WTC11 (cell line): ENCODE results near the gene RETSAT. TPM values are rescaled to one million over a fixed set of nuclear protein-coding genes. Genes with fewer than 3 reads are reported as not detected.
"Not testable (repeated sequence)": the region's sequence is repeated elsewhere in the genome, so short reads cannot be mapped to it uniquely, and the experiment has no call there.

Experiments
- ATAC-seq: fragments of 200-7000 bp; cut with Tn5 transposase; 2 replicates; pipeline ENCODE4 v1.10.0; 2021; ENCODE audit warnings: mild to moderate bottlenecking, moderate library complexity
- CTCF ChIA-PET: fragments of 300-600 bp; sonication (Branson Sonifier 250); formaldehyde crosslinking; loops from one replicate; lab custom pipeline; 2021; ENCODE audit warnings: antibody characterized with exemption; lab: Charles Lee
- POLR2A ChIA-PET: fragments of 350-600 bp; sonication (Branson Sonifier 250); formaldehyde crosslinking; loops from one replicate; lab custom pipeline; 2021; ENCODE audit warnings: antibody characterized with exemption; lab: Charles Lee
- DNase-seq: peaks from one replicate; pipeline ENCODE4 v3.0.0; 2021; ENCODE audit warnings: low spot score
- H3K27ac Mint-ChIP-seq: 2 replicates; pipeline ENCODE4 v1.8.0; 2021; ENCODE audit warnings: mixed read lengths
- H3K27me3 Mint-ChIP-seq: 2 replicates; pipeline ENCODE4 v1.8.0; 2021; ENCODE audit warnings: low read depth, mild to moderate bottlenecking, moderate library complexity, mixed read lengths
- H3K36me3 Mint-ChIP-seq: 2 replicates; pipeline ENCODE4 v1.8.0; 2021; ENCODE audit warnings: mixed read lengths
- H3K4me1 Mint-ChIP-seq: 2 replicates; pipeline ENCODE4 v1.8.0; 2022; ENCODE audit warnings: mixed read lengths
- H3K4me3 Mint-ChIP-seq: 2 replicates; pipeline ENCODE4 v1.8.0; 2021; ENCODE audit warnings: mild to moderate bottlenecking, moderate library complexity, mixed read lengths
- H3K9me3 Mint-ChIP-seq: 2 replicates; pipeline ENCODE4 v1.8.0; 2021; ENCODE audit warnings: mixed read lengths
- ATF1 ChIP-seq: sonication (generic); formaldehyde crosslinking; IDR thresholded peaks from 2 replicates; pipeline ENCODE4 v1.8.1; 2023; ENCODE audit warnings: mild to moderate bottlenecking, moderate library complexity, missing genetic modification reagents
- CBFB ChIP-seq: sonication (generic); formaldehyde crosslinking; IDR thresholded peaks from 2 replicates; pipeline ENCODE4 v1.8.1; 2022; ENCODE audit warnings: mild to moderate bottlenecking, low read depth, missing genetic modification reagents
- CREM ChIP-seq: sonication (generic); formaldehyde crosslinking; IDR thresholded peaks from 2 replicates; pipeline ENCODE4 v1.8.1; 2022; ENCODE audit warnings: mild to moderate bottlenecking, missing genetic modification reagents, moderate library complexity
- EMX1 ChIP-seq: fragments of 250-450 bp; sonication (Bioruptor Pico); IDR thresholded peaks from 2 replicates; pipeline ENCODE4 v1.8.0; 2021; ENCODE audit warnings: mild to moderate bottlenecking
- ESRRA ChIP-seq: sonication (generic); formaldehyde crosslinking; IDR thresholded peaks from 2 replicates; pipeline ENCODE4 v1.8.1; 2022; ENCODE audit warnings: mild to moderate bottlenecking, missing genetic modification reagents, borderline replicate concordance
- GTF2I ChIP-seq: fragments of 250-450 bp; sonication (Bioruptor Pico); conservative IDR thresholded peaks from 2 replicates; pipeline ENCODE4 v1.4.0; 2021; ENCODE audit warnings: mild to moderate bottlenecking
- MXD4 ChIP-seq: fragments of 250-450 bp; sonication (Bioruptor Pico); IDR thresholded peaks from 2 replicates; pipeline ENCODE4 v1.8.0; 2021; ENCODE audit warnings: mild to moderate bottlenecking, moderate library complexity, borderline replicate concordance
- NFATC4 ChIP-seq: fragments of 250-450 bp; sonication (Bioruptor Pico); IDR thresholded peaks from 2 replicates; pipeline ENCODE4 v1.9.0; 2021; ENCODE audit warnings: mild to moderate bottlenecking
- NFYB ChIP-seq: sonication (generic); formaldehyde crosslinking; conservative IDR thresholded peaks from 2 replicates; pipeline ENCODE4 v1.8.0; 2022; ENCODE audit warnings: low read depth, missing genetic modification reagents
- NR3C1 ChIP-seq: sonication (generic); formaldehyde crosslinking; conservative IDR thresholded peaks from 2 replicates; pipeline ENCODE4 v1.8.1; 2023; ENCODE audit warnings: low read depth, mild to moderate bottlenecking, missing genetic modification reagents
- OVOL2 ChIP-seq: fragments of 250-450 bp; sonication (Bioruptor Pico); IDR thresholded peaks from 2 replicates; pipeline ENCODE4 v1.9.0; 2021; ENCODE audit warnings: mild to moderate bottlenecking, borderline replicate concordance
- SMAD3 ChIP-seq: sonication (generic); formaldehyde crosslinking; IDR thresholded peaks from 2 replicates; pipeline ENCODE4 v1.8.0; 2022; ENCODE audit warnings: missing genetic modification reagents, mild to moderate bottlenecking, borderline replicate concordance
- TEAD4 ChIP-seq: sonication (generic); formaldehyde crosslinking; IDR thresholded peaks from 2 replicates; pipeline ENCODE4 v1.8.0; 2022; ENCODE audit warnings: mild to moderate bottlenecking, missing genetic modification reagents
- ZNF232 ChIP-seq: sonication (generic); formaldehyde crosslinking; IDR thresholded peaks from 2 replicates; pipeline ENCODE4 v1.8.0; 2022; ENCODE audit warnings: mild to moderate bottlenecking, missing genetic modification reagents
- ZNF263 ChIP-seq: sonication (generic); formaldehyde crosslinking; IDR thresholded peaks from 2 replicates; pipeline ENCODE4 v1.8.1; 2022; ENCODE audit warnings: low read depth, mild to moderate bottlenecking, moderate library complexity, missing genetic modification reagents
- ZNF416 ChIP-seq: fragments of 250-450 bp; sonication (Bioruptor Pico); IDR thresholded peaks from 2 replicates; pipeline ENCODE4 v1.9.0; 2021; ENCODE audit warnings: mild to moderate bottlenecking, inconsistent platforms
- ZNF423 ChIP-seq: fragments of 250-450 bp; sonication (Bioruptor Pico); IDR thresholded peaks from 2 replicates; pipeline ENCODE4 v2.1.2; 2022; ENCODE audit warnings: mild to moderate bottlenecking, moderate library complexity
- ZNF425 ChIP-seq: fragments of 250-450 bp; sonication (Bioruptor Pico); conservative IDR thresholded peaks from 2 replicates; pipeline ENCODE4 v1.9.0; 2021; ENCODE audit warnings: mild to moderate bottlenecking
- ZSCAN18 ChIP-seq: fragments of 250-450 bp; sonication (Bioruptor Pico); IDR thresholded peaks from 2 replicates; pipeline ENCODE4 v2.1.2; 2022; ENCODE audit warnings: mild to moderate bottlenecking, moderate library complexity
- total RNA-seq: library from RNA; stranded (reverse); gene quantifications from 3 replicates; pipeline ENCODE4 v1.2.3, GENCODE V29; 2021
- TF ChIP-seq, protein P1 (sequence below): sonication (generic); formaldehyde crosslinking; conservative IDR thresholded peaks from 2 replicates; pipeline ENCODE4 v1.8.1; 2022; ENCODE audit warnings: mild to moderate bottlenecking, missing genetic modification reagents
- TF ChIP-seq, protein P2 (sequence below): sonication (generic); formaldehyde crosslinking; IDR thresholded peaks from 2 replicates; pipeline ENCODE4 v1.8.0; 2022; ENCODE audit warnings: mild to moderate bottlenecking, missing genetic modification reagents
- TF ChIP-seq, protein P3 (sequence below): sonication (generic); formaldehyde crosslinking; IDR thresholded peaks from 2 replicates; pipeline ENCODE4 v1.8.1; 2022; ENCODE audit warnings: mild to moderate bottlenecking, moderate library complexity, missing genetic modification reagents
- TF ChIP-seq, protein P4 (sequence below): fragments of 250-450 bp; sonication (Bioruptor Pico); IDR thresholded peaks from 2 replicates; pipeline ENCODE4 v1.9.0; 2021; ENCODE audit warnings: moderate library complexity, mild to moderate bottlenecking, inconsistent platforms, borderline replicate concordance
- TF ChIP-seq, protein P5 (sequence below): sonication (generic); formaldehyde crosslinking; IDR thresholded peaks from 2 replicates; pipeline ENCODE4 v1.8.1; 2023; ENCODE audit warnings: mild to moderate bottlenecking, missing genetic modification reagents, moderate library complexity

Gene RETSAT
- total RNA-seq, 1 experiment from 2014 or later, result 24.4 TPM

GRCh38 chr2:85334928-85335327 is 19.4 kb downstream of the RETSAT start:
- ATAC-seq (no peak), DNase-seq (no peak)
- H3K9me3 Mint-ChIP-seq, result peaks cover 22% of the 10 kb centered on the region
- H3K27me3 Mint-ChIP-seq, result peaks cover 2% of the 10 kb centered on the region
- H3K27ac Mint-ChIP-seq, result no peak overlapping the region
- H3K4me3 Mint-ChIP-seq, result no peak overlapping the region
- CTCF ChIA-PET, result no interaction called here
- H3K4me1 Mint-ChIP-seq, result peaks cover 20% of the 10 kb centered on the region
- no peak for TF ChIP-seq ZNF416 (CRISPR knock-in tag)
- TF ChIP-seq GTF2I (CRISPR knock-in tag), result no peak
- no peak for TF ChIP-seq NFYB (CRISPR knock-in tag)
- no peak for TF ChIP-seq CREM
- TF ChIP-seq ESRRA (CRISPR knock-in tag), result no peak
- TF ChIP-seq NFATC4 (CRISPR knock-in tag), result no peak
- TF ChIP-seq, protein P1, sequence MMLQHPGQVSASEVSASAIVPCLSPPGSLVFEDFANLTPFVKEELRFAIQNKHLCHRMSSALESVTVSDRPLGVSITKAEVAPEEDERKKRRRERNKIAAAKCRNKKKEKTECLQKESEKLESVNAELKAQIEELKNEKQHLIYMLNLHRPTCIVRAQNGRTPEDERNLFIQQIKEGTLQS, result no peak
- TF ChIP-seq NR3C1, result no peak
- TF ChIP-seq ZNF423 (CRISPR knock-in tag), result no peak
- TF ChIP-seq MXD4 (CRISPR knock-in tag), result no peak
- no peak for TF ChIP-seq TEAD4 (CRISPR knock-in tag)
- TF ChIP-seq OVOL2, result no peak
- no peak for TF ChIP-seq ZNF425 (CRISPR knock-in tag)
- TF ChIP-seq ZNF263 (CRISPR knock-in tag), result no peak
- TF ChIP-seq EMX1 (CRISPR knock-in tag), result no peak
- TF ChIP-seq, protein P2, sequence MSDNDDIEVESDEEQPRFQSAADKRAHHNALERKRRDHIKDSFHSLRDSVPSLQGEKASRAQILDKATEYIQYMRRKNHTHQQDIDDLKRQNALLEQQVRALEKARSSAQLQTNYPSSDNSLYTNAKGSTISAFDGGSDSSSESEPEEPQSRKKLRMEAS (CRISPR knock-in tag), result no peak
- no peaks in the 10 kb centered on the region; the same call in 1 of the 2 replicates for H3K36me3 Mint-ChIP-seq
- POLR2A ChIA-PET, result no interaction called here

DNA sequence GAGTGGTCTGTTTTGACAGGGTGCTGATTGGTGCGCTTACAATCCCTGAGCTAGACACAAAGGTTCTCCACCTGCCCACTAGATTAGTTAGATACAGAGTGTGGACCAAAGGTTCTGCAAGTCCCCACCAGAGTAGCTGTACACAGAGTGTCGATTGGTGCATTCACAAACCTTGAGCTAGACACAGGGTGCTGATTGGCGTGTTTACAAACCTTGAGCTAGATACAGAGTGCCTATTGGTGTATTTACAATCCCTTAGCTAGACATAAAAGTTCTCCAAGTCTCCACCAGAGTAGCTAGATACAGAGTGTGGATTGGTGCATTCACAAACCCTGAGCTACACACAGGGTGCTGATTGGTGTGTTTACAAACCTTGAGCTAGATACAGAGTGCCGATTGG is 20.5 kb downstream of the RETSAT start:
- DNase-seq, H3K4me3 Mint-ChIP-seq, H3K27me3 Mint-ChIP-seq, ATAC-seq, H3K27ac Mint-ChIP-seq, POLR2A ChIA-PET, H3K36me3 Mint-ChIP-seq: not testable (repeated sequence)
- peaks cover 22% of the 10 kb centered on the region for H3K9me3 Mint-ChIP-seq
- H3K4me1 Mint-ChIP-seq, result peaks cover 24% of the 10 kb centered on the region
- CTCF ChIA-PET, result interaction anchor here (1.3 to 1.7 kb wide), 2 partner anchors 25 to 36 kb away, joined by 3 to 5 read pairs; no protein-coding TSS in a partner anchor
- 0 out of 2 replicates have a peak, but pooled peaks have one; percentile 17 for TF ChIP-seq NFYB (CRISPR knock-in tag)

DNA sequence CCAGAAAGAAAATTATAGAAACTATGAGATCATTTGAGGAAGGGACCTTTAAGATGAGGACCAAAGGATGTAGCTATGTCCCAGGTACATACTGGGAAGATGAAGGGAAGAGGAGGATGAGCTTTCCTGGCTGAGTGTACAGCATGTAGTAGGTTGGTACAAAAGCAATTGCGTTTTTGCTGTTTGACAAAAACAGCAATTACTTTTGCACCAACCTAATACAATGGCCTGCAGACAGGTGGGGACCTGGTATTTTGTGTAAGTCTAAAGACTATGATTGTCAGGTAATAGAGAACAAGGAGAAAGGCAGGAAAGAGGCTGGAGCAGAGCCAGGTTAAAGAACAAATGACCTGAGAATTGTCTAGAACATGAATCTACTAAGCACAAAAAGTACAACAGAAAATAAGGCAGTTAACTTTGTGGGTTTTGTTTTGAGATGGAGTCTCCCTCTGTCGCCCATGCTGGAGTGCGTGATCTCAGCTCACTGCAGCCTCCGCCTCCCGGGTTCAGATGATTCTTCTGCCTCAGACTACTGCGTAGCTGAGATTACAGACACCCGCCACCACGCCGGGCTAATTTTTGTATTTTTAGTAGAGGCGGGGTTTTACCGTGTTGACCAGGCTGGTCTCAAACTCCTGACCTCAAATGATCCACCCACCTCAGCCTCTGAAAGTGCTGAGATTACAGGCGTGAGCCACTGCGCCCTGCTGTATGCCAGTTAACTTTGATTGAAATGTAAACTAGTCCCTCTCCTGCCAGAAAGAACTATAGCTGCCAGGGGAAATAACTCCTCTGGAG is 23.3 kb downstream of the RETSAT start:
- no peaks in the 10 kb centered on the region for H3K27me3 Mint-ChIP-seq
- peak; percentile 7 for DNase-seq
- peaks cover under 1% of the 10 kb centered on the region; the same call in 1 of the 2 replicates for H3K36me3 Mint-ChIP-seq
- no peak overlapping the region for H3K4me3 Mint-ChIP-seq
- peak; percentile 7; the same call in 1 of the 2 replicates for ATAC-seq
- CTCF ChIA-PET, result interaction anchor here (1.5 kb wide), 1 partner anchor 264 kb away, joined by 4 read pairs; no protein-coding TSS in a partner anchor
- peaks cover 36% of the 10 kb centered on the region for H3K4me1 Mint-ChIP-seq
- POLR2A ChIA-PET, result interaction anchor here (0.6 kb wide), 1 partner anchor 73 kb away, joined by 5 read pairs; no protein-coding TSS in a partner anchor
- H3K27ac Mint-ChIP-seq, result no peak overlapping the region
- H3K9me3 Mint-ChIP-seq, result peaks cover 22% of the 10 kb centered on the region
- TF ChIP-seq ATF1 (no peak), CBFB (CRISPR knock-in tag) (no peak), ZNF232 (CRISPR knock-in tag) (no peak), SMAD3 (CRISPR knock-in tag) (no peak), ZSCAN18 (no peak), CREM (no peak)
- TF ChIP-seq, protein P3, sequence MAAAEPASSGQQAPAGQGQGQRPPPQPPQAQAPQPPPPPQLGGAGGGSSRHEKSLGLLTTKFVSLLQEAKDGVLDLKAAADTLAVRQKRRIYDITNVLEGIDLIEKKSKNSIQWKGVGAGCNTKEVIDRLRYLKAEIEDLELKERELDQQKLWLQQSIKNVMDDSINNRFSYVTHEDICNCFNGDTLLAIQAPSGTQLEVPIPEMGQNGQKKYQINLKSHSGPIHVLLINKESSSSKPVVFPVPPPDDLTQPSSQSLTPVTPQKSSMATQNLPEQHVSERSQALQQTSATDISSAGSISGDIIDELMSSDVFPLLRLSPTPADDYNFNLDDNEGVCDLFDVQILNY, result no peak
- TF ChIP-seq, protein P4, sequence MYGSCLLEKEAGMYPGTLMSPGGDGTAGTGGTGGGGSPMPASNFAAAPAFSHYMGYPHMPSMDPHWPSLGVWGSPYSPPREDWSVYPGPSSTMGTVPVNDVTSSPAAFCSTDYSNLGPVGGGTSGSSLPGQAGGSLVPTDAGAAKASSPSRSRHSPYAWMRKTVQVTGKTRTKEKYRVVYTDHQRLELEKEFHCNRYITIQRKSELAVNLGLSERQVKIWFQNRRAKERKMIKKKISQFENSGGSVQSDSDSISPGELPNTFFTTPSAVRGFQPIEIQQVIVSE (CRISPR knock-in tag), result no peak
- TF ChIP-seq, protein P5, sequence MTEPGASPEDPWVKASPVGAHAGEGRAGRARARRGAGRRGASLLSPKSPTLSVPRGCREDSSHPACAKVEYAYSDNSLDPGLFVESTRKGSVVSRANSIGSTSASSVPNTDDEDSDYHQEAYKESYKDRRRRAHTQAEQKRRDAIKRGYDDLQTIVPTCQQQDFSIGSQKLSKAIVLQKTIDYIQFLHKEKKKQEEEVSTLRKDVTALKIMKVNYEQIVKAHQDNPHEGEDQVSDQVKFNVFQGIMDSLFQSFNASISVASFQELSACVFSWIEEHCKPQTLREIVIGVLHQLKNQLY (CRISPR knock-in tag), result no peak
